KG1 (cell line): ENCODE measurements around the gene DCT.
"Not testable (repeated sequence)": the region's sequence is repeated elsewhere in the genome, so short reads cannot be mapped to it uniquely, and the experiment has no call there.

Experiments used
- DNase-seq: peaks from one replicate; lab custom pipeline; 2025; lab: John Stamatoyannopoulos, UW

DCT gene

DNA sequence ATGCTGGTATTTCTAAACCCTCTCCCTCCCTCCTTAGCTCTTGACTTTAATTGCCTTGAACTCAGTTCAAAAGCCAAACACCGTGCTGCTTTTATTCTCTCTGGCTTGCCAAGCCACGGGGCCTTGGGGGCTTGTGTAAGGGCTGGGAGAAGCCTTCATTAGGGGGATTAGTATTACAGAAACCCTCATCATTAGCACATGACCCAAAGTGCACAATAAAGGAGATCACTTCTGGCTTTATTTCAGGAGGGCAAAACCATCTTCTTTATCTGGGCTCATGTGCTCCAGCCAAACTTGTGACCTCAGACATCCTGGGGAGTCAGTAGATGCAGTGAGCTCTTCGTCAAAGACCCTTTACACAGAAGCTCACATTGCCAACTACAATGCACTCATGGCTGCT lies at the start of gene DCT:
Gene DCT, minus strand, starts transcription at position 67 of the 400 bp plus-strand sequence. CDS start 427 bp downstream, outside the sequence.
- no peak for DNase-seq

DNA sequence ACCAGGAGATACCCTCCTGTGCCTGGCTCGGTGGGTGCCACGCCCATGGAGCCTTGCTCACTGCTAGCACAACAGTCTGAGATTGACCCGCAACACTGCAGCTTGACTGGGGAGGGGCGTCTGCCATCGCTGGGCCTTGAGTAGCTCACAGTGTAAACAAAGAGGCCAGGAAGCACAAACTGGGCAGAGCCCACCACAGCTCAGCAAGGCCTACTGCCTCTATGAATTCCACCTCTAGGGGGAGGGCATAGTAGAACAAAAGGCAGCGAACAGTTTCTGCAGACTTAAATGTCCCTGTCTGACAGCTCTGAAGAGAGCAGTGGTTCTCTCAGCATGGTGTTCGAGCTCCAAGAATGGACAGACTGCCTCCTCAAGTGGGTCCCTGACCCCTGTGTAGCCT lies 47.5 kb upstream of the DCT start:
- not testable (repeated sequence) for DNase-seq

DNA sequence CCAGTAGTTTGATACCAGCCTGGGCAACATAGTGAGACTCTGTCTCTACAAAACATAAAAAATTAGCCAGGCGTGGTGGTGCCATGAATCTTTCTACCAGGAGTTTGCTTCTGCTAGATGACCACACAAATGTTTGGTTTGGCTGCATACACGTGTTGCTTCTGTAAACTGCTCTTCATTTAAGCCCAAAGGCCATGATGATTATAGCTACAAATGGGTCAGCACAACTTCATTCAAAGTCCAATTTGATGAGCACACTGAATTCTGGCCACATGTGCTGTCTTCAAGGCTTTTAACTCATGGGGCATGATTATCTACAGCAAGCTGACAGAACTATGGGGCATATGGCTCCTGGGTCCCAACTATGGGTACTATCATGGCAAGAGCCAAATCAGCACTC lies 46.3 kb upstream of the DCT start:
- no peak for DNase-seq

DNA sequence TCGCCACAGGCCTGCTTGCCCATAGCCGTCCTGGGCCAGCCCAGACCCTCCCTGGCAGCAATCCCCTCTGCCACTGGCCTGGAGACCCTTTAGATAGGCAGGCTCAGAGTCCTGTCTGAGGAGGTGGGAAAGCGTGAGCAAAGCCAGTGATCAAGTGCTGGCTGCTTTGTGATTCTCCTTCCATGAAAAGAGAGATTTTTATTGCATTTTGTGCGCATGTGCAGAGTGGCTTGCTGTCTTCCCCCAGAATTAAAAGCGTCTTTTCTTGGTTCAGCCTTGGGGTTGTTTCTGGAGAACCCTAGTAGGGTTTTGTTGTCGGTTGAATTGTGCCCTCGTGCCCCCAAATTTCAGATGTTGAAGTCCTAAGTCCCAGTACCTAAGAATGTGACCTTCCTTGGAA lies 44.9 kb upstream of the DCT start:
- no peak for DNase-seq

DNA sequence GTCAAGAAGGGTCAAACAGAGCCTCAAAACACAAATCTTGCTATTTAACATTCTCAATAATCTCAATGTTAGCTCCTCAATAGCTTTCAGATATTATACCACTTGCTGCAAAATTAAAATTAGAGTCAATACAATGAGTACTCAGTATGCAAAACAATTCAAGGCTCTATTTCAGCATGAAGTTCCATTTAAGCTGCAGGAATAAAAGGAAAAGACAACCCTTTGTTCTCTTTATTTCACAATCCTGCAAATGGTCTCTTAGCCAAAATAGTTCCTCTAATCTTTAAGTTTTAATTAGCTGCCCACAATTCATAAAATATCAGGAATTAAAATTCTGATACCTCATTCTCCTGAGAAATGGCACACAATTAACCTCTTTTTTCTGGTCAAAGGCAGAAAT lies 40.5 kb upstream of the DCT start:
- no peak for DNase-seq

DNA sequence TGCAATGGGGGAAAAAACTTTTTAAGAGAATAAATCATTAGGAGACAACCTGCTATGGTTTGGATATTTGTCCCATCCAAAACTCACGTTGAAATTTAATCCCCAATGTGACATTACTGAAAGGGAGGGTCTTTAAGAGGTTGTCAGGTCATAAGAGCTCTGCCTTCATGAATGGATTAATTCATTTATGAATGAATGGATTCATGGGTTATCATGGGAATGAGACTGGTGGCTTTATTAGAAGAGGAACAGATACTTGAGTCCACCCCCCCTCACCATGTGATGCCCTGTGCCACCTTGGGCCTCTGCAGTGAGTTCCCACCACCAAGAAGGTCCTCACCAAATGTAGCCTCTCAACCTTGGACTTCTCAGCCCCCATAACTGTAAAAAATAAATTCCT lies 37.0 kb upstream of the DCT start:
- no peak for DNase-seq

DNA sequence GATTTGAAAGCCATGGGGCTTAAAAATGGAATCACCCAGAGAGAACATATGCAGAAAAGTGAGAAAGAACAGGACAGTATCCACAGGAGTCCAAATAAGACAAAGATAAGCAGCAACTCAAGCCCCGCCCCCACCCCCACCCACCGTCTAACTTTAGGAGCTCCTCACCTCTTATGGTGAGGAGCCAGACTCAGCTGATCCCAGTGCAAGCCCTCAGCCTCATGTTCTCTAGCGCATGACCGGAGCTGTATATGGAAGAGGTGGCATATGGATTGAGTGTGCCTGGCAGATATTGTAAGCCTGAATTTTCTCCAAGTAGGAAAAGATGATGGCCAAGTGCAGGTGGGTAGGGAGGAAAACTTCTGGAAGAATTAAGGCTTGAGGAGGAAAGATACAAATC lies 36.4 kb upstream of the DCT start:
- DNase-seq = no peak

DNA sequence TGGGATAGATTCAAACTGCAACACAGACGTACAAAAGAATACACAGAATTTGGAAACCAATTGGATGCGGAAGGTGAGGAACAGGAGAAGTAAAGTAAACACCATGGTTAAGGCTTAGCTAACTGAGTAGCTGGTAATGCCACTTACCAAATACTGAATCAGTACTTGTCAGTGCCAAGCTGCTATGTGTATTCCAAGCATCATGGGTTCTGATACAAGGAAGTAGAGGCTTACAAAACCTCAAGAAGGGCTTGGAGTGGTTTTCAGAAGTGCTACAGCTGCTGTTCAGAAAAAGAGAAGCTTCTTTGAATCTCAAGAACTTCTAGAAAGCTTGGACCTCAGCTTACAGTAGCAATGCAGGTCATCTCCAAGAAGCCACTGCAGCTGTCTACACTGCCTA lies 35.9 kb upstream of the DCT start:
- no peak for DNase-seq

DNA sequence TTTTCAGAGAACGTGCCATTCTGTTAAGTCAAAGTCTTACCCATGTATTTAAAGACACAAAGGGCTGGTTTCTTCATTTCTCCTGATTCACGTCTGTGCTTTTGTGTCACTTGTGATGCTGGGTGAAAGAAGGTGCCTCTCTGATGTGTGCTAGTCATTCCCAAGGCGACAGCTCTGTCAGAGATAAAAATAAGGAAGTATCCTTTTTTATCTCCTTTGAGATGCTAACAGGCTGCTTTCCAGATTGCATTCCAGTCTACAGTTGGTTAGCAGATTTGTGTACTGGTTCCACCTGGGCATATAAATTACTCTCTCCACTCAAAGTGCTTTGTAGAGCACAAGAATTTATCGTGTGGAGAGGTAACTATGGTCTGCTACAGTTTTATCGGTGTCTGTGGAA lies 33.5 kb upstream of the DCT start:
- DNase-seq = no peak

DNA sequence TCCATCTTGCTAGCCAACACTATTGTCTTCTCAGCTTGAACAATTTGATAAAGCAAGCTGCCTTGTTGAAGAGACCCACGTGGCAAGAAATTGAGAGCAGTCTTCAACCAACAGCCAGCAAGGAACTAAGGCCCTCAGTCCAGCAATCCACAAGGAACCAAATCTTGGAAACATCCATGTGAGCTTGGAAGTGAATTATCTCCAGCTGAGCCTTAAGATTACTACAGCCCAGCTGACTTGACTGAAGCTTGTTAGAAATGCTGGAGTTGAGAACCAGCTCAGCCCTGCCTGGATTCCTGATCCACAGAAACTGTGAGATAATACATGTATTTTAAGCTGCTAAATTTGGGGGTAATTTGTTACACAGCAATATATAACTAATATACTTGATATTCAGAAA lies 26.2 kb upstream of the DCT start:
- DNase-seq = no peak

DNA sequence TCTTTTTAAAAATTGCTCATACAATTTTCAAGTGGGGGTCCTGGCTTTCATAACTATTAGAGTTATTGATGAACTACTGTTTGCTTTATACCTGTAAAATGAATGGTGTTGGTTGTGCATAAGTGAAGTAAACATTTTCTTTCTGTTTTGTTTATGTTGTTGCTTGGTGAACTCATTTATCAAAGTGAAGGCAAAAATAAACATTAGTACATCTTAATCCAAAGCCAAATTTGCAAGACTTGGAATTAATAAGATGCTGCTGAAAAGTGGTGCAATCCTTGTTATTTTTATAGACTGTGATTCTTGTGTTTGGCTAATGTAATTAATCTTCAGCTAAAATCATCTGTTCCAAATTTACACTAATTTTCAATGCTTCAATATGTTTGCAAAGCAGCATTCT lies 24.4 kb upstream of the DCT start:
- DNase-seq = no peak

DNA sequence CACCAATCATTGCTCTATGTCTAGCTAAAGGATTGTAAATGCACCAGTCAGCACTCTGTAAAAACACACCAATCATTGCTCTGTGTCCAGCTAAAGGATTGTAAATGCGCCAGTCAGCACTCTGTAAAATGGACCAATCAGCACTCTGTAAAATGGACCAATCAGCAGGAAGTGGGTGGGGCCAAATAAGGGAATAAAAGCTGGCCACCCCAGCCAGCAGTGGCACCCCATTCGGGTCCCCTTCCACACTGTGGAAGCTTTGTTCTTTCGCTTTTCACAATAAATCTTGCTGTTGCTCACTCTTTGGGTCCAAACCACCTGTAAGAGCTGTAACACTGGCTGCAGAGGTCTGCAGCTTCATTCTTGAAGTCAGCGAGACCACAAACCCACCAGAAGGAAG lies 19.3 kb upstream of the DCT start:
- DNase-seq = not testable (repeated sequence)

DNA sequence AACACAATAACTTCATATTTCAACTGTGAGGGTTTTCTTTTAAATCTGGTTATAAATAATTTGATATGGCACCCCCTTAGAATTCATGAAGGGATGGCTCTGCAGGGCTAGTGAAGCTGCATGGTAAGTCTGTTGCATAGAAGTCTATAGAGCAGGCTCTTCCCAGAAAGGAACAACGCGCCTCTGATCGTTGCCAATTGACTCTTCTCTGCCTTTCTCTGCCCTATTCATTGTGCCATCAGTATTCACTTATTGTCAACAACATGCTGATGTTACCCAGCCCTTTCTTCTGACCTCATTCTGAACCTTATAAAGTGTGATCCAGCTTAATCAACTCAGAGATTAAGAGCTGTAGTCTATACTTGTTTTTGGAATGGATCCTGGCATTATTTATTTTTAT lies 16.3 kb upstream of the DCT start:
- DNase-seq = no peak

DNA sequence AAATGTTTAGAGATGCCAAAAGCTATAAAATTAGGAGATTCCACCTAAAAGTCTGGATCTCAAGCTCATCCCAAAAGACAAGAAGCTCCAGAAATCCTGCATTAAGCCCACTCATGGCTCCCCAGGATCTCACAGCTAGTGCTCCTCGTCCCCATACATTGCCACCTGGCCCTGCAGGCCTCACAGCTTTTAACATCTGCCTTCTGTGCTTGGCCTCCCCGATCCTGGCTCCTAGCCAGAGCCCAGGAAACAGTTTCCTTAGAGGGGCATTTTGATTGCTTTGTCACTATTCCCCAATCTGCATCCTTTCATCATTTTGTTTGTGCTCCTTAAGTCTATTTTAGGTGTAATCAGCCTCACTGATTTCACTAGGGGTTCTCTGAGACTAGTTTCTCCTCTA lies 14.5 kb upstream of the DCT start:
- no peak for DNase-seq

DNA sequence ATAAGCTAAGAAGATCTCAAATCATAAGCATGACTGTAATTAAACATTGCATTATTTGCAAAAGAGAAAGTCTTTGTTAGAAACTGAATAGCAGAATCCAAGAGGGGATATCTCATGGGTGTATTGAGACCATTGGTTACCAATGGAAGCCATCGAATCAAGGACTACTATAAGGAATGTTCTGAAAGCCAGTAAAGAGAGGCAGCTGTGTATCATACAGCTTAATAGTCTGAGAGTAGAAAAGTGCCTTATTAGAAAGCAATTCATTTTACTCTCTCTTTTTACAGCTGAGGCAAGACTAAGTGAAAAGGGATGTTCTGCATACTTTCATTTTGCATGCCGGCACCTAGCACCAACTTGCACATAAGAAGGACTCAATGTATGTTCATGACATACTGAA lies 7.6 kb upstream of the DCT start:
- DNase-seq = no peak

DNA sequence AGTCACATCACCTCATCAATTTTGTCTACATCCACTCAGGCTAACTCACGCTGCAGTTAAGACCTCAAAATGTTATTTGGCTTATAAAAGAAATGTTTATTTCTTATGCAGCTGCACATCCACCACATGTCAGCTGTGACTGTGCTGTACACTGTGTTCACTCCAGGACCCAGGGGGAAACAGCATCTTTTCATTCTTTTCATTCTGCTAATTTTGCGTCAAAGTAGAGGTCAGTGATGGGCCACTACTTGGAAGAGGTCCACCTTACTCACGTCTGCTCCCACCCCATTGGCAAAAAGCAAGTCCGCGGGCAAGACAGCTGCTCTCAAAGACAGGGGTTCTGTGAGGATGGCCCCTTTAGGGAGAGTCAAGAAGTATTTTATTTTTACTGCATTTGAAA lies 4.5 kb upstream of the DCT start:
- no peak for DNase-seq

DNA sequence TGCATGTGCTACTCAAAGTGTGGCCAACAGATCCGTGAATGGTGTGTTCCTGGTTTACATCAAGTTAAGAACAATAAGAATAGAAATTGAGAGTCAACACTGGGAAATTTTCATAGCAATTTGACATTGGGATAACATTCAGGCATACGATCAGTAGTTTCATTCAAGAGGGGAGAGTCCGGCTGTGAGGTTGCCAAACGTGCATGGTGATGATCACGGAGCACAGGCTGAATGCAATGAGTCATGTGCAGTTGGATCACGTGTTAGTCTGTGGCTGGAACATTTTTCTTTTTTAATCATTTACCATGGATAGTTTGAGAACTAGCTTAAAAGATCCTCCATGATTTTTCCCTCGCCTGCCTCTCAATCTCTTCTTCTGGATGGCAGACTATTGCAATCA lies 2.5 kb upstream of the DCT start:
- DNase-seq = no peak

DNA sequence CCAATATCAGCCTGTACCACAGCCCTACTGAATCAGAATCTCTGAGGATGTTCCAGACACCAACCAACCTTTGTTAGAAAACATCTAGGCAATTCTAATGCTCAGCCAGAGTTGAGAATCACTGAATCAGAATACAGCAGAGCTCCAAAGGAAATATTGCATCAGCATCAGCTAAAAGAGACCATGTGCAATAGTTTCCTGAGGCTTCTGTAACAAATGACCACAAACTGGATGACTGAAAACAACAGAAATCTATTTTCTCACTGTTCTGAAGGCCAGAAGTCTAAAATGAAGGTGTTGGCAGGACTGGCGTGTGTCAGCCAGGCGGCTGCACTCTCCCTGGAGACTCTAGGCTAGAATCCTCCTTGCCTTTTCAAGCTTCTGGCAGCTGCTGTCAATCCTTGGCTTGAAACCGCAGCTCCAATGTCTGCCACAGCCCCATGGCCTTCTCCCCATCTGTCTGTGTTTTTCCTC lies 1.2 kb upstream of the DCT start:
- DNase-seq = no peak

DNA sequence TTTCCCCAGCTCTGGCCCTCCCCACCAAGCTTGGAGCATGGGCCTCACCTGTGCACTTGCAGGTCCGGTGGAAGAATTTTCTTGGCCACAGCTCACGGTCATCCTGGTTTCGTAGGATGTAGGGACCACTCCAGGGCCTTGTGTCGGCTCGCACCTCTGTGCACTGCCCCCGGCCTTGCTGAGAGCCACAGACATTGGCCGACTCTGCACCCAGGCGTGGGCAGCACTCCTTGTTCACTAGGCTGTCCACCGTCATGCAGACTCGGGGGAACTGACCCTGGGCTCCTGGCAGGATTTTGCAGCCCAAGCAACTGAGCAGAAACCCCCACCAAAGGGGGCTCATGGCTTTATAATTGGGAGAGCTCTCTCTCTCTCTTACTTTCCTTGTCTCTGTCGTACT lies 569 bp downstream of the DCT start:
- no peak for DNase-seq

DNA sequence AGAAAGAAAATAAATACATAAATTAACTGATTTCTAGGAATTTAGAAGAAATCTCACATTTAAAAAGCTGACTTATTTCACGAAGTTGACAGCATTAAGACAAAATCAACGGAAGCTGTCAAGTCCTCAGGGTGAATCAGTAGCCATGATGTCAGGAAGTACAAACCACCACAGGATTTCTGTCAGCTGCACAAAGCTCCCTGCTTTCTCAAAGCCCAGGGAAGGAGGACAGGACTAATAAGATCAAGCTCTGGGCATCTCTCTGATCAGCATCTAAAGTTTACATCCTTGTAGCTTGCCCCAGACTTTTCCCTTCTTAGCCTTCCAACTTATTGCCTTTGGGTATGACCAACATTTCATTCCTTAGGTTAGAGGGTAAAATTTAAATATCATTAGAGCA lies 9.4 kb downstream of the DCT start:
- no peak for DNase-seq

DNA sequence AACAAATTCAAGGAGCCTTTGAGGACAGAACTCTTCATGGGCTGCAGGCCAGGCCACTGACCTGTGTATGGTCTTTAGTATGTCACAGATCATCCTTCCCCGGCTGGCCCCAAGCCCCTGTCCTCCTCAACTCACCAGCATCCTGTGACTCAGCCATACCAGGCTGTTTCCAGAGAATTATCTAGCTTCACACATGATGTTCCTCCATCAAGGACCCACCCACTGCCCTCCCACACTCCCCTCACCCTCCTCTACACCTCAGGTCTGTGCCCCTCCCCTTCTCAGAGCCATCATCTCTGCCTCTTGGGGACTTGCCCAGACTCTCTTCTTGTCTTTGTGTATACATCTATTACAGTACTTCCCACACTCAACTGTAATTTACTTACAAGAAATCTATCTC lies 14.7 kb downstream of the DCT start:
- no peak for DNase-seq

DNA sequence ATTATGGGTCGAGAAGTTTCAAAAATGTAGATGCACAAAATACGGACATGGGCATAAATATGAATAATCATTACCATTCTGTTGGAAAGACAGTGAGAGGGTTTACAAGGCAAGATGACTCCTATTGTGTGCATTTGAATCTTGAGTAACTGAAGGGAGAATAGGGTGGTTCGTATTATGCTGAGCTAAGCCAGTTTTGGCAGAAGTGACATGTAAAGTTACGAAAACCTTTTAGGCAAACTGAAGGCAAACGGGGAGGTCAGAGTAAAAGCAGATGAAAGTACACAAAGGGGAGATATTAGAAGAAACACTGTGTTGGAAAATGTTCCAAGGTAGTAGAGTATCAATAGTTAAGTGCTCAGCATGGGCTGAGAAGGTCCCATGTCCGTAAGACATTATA lies 16.8 kb downstream of the DCT start:
- no peak for DNase-seq

DNA sequence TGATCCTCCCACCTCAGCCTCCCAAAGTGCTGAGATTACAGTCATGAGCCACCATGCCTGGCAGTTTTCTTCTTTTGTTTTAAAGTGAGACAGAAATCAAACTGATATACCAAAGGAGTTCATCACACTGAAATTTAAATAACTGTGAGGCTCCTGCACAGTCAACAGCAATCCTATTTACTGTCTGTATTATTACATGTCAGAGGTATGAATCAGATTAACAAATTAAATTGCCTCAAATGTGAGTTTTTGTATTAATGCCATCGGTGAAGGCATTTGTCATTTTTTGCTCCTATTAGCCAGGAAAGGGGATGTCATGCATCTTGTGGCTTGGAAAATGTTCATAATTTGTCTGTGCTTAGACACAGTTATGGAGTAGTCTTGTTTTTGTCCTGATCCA lies 20.4 kb downstream of the DCT start:
- no peak for DNase-seq

DNA sequence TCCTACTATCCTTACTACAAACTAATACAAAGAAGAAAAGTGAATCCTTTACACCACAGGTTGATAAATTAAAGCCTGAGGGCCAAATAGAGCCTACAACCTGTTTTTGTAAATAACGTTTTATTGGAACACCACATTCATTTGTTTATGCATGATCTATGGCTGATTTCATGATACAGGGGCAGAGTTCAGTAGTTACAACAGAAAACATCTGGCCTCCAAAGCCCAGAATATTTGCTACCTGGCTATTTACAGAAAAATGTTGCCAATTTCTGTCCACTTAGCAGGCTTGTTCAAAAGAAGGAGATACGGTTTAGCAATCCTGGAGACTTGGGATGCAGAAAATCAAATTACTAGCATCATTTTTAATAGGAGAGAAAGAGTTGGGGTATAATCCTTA lies 24.1 kb downstream of the DCT start:
- DNase-seq = no peak

DNA sequence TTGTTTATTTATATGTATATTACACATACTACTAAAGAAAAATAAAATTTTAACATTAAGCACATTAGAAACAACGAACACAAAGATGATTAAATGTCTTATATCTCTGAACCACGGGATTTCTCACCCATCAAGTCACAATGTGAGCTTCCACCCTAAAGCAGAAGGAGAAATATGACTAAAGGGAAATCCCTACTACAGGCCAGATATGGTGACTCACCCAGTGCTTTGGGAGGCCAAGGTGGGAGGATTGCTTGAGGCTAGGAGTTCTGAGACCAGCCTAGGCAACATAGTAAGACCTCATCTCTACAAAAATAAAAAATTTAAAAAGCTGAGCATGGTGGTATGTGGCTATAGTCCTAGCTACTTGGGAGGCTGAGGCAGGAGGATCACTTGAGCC lies 24.6 kb downstream of the DCT start:
- DNase-seq = no peak
